VCaP (cell line): Measurements from ENCODE around the gene MACROD1.
A peak's percentile ranks its signal among the peaks of the same experiment; 100 is the strongest.

ENCODE experiments used
- H3K27ac ChIP-seq: fragments of 450-650 bp; 2 replicates; pipeline ENCODE4 v1.5.1; 2017
- TF ChIP-seq, protein P1 (sequence below): fragments of 450-650 bp; conservative IDR thresholded peaks from 2 replicates; pipeline ENCODE4 v1.5.1; 2017; ENCODE audit warnings: mild to moderate bottlenecking, moderate library complexity

Gene MACROD1

DNA sequence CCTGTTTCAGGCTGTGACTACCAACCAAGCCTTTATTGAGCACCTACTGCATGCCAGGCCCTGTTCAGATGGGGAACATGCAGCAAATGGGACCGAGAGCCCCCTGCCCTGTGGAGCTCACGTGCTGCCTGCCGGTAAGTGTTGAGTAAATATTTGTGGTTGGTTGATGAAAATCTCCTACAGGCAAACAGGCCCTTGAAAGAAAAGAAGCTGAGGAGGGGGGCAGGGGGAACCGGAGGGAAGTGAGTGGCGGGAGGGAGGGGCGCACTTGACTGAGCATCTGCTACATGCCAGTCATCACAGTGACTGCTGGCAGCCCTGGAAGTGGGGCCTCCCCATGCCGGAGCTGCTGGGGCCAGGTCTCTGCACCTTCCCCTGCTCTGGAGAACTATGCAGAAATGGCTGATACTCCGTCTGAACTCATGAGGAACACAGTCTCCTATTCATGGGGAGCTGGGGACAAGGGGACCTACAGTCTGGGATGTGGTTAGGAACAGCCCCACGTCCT is 34.2 kb downstream of the MACROD1 start:
- TF ChIP-seq, protein P1, sequence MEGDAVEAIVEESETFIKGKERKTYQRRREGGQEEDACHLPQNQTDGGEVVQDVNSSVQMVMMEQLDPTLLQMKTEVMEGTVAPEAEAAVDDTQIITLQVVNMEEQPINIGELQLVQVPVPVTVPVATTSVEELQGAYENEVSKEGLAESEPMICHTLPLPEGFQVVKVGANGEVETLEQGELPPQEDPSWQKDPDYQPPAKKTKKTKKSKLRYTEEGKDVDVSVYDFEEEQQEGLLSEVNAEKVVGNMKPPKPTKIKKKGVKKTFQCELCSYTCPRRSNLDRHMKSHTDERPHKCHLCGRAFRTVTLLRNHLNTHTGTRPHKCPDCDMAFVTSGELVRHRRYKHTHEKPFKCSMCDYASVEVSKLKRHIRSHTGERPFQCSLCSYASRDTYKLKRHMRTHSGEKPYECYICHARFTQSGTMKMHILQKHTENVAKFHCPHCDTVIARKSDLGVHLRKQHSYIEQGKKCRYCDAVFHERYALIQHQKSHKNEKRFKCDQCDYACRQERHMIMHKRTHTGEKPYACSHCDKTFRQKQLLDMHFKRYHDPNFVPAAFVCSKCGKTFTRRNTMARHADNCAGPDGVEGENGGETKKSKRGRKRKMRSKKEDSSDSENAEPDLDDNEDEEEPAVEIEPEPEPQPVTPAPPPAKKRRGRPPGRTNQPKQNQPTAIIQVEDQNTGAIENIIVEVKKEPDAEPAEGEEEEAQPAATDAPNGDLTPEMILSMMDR = no peak
- peak overlapping the region; percentile 100 for H3K27ac ChIP-seq

DNA sequence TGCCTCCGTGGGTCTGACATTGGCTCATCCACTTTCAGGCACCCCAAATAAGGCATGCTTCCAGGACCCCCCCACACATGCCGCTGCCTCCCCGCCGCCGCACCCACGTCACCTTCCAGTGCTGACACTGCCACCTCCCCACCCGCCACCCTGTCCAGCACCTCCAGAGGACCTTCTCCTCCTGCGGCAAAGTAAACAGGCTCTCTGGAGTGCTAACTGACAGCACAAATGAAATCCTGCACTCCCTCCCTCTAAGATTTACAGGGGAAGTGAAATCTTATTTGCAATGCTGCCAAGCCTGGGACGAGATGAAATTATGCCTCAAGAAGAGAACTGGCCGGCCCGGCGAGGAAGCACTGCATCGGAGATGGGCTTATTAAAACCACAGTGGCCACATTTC is 35.3 kb downstream of the MACROD1 start:
- peak overlapping the region; percentile 100 for H3K27ac ChIP-seq
- TF ChIP-seq, protein P1 = peak; percentile 31; the same call in 1 of the 2 replicates

DNA sequence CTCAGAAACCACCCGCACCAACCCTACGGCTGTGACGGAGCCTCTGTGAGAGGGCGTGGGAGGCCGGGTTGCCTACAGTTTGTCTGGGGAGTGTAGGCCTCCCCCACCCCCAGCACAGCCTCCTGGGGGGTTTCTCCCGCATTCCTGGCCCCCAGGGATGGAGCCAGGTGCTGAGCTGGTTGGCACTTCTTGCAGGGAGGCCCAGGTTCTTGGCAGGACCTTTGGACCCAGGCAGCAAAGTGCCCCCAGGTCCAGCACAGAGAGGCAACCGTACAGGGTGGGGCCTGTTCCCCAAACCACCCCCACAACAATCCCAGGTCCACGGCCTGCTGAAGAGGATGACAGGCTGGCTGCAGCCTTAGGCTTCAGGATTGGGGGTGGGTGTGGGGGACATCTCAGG is 36.5 kb downstream of the MACROD1 start:
- TF ChIP-seq, protein P1 = no peak
- H3K27ac ChIP-seq = peak overlapping the region; percentile 100

DNA sequence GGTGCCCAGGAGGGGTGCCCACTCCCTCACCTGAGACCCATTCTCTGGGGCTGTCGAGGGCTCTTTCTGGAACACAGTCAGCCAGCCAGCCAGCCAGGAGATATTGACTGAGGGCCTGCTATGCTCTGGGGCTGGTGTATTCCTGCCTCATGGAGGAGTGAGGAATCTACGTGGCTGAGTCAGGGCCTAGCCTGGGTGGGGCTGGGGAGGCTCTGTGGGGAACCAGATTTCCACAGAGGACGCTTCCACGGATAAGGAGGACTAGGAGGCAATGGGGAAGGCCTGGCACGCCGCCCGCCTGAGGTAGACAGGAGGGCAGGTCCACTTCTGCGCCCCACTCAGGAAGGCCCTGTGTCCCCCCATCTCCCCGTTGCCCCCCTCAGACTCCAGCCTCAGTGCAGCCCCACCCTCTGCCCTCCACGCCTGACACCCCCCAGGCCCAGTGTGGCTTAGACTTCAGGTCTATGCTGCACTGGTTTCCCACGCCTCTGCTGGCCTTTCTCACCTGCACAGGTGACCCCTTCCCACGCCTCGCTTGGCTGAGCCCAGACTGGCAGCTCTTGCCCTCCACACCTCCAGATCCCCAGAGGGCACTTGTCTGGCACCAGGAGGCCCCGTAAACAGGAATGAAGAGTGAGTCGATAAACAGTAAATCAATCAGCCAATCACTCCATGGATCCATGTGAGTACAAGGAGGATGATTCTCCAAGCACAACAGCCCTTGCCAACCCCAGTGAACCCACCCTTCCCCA is 37.5 kb downstream of the MACROD1 start:
- TF ChIP-seq, protein P1 = no peak
- H3K27ac ChIP-seq = peak overlapping the region; percentile 100

DNA sequence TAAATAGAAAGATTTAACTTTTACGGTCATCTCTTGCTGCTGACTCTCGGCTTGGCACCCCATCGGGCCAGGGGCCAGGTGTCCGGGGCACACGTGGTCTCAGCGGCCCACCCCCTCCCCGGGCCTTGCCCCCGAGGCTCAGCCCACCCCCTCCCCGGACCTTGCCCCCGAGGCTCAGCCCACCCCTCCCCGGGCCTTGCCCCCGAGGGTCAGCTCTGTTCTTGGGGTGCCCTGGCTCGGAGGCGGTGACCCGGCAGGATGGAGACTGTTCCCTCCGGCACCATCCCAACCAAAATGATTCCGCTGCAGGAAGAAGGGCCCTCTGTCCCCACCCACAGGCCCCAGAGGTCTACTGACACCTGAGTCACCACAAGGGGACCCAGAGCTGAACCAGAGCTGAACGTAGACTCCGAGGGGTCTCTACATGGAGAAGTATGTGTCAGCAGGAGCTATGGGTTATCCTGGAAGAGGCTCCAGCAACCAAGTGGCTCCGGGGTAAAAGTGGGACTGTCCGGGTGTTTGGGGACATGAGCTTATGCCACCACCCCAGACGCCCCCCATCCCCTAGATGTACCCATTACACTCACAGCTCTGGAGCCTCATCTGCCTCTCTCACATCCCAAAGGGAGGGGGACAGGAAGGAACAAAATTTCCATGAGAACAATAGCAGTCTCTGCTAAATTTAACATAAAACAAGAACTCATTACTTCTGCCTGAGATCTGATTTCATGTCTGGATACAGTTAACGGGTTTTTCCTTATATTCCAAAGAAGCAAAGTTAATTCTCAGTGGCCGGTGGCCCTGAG is 38.4 kb downstream of the MACROD1 start:
- TF ChIP-seq, protein P1 = no peak; the same call in 1 of the 2 replicates
- H3K27ac ChIP-seq = peak overlapping the region; percentile 100

DNA sequence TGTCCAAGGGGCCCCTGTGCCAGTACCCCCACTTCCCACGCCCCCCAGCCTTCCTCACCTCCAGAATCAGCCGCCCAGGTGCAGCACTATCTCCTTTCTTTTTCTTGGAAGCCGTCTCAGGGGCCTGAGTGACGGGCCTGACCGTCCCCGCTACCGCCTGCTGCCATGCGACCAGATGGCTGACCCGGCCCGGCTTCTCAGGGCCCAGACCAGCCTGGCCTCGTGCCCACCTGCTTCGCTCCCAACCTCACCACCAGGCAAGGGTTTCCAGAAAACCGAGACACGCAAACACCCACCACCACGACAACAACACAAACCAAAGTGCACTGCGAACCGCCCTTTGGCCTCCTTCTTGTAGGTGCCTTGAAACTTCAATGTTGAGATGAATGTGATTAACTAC is 39.1 kb downstream of the MACROD1 start:
- H3K27ac ChIP-seq = peak overlapping the region; percentile 95; the same call in 1 of the 2 replicates
- TF ChIP-seq, protein P1 = no peak

DNA sequence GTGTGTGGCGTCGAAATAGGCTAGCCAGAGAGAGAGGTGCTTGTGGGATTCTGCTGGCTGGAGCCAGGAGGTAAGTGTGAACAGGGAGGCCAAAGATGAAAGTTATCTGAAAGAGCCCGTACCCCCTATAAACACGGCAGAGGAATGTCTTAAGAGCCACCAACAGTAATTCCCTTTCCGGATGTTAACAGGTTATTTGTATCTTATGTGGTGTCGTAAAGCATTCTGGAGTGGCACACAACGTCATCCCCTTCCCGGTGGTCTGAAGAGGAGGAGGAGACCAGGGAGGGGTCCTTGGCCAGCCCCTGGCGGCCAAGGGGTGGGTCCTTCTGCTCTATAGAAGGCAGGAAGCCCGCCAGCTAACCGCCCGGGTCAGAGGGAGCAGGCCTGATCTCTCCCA is 39.5 kb downstream of the MACROD1 start:
- H3K27ac ChIP-seq = peak overlapping the region; percentile 95
- TF ChIP-seq, protein P1 = no peak
